Measurements from ENCODE around the gene SMPD2. TPM values are rescaled to one million over a fixed set of nuclear protein-coding genes. Genes with fewer than 3 reads are reported as not detected.

SMPD2 gene
- 18.9 and 19.7 TPM in 2 replicates for total RNA-seq

- no peaks in the 10 kb centered on the region for H3K27me3 ChIP-seq (ENCODE audit: control insufficient read depth, insufficient read depth, low read length)
- H3K36me3 ChIP-seq (ENCODE audit: control insufficient read depth, insufficient read depth, low read length) = peaks cover 12% of the 10 kb centered on the region
- no peak for FAIRE-seq
- DNase-seq (ENCODE audit: low read depth) = peak; percentile 53
- TF ChIP-seq CTCF (IDR thresholded peaks at IDR 0.05; ENCODE audit: insufficient read depth, low read length, severe bottlenecking) = peak; percentile 16
- H3K4me3 ChIP-seq (ENCODE audit: low read depth, low read length) = peak within 1 kb of the TSS; percentile 83
These were observed at the start of gene SMPD2, which contains the start of gene PPIL6 for GRCh38 chr6:109440331-109441068. Gene SMPD2, plus strand, starts transcription at chr6:109440724. Its CDS starts 398 bp downstream, at chr6:109441122. Gene PPIL6, minus strand, starts transcription at chr6:109440628. Its CDS starts 38 bp downstream, at chr6:109440590.

GRCh38 chr6:109393157-109393885, 47.2 kb upstream of the SMPD2 start:
- no peaks in the 10 kb centered on the region for H3K36me3 ChIP-seq (ENCODE audit: control insufficient read depth, insufficient read depth, low read length)
- FAIRE-seq (no peak), DNase-seq (ENCODE audit: low read depth) (no peak)
- TF ChIP-seq CTCF (IDR thresholded peaks at IDR 0.05; ENCODE audit: insufficient read depth, low read length, severe bottlenecking) = no peak
- H3K4me3 ChIP-seq (ENCODE audit: low read depth, low read length) = no peak overlapping the region
- H3K27me3 ChIP-seq (ENCODE audit: control insufficient read depth, insufficient read depth, low read length) = no peaks in the 10 kb centered on the region

GRCh38 chr6:109393886-109394281, 46.6 kb upstream of the SMPD2 start:
- no peak for TF ChIP-seq CTCF (IDR thresholded peaks at IDR 0.05; ENCODE audit: insufficient read depth, low read length, severe bottlenecking)
- DNase-seq (ENCODE audit: low read depth) (peak; percentile 85), FAIRE-seq (peak; percentile 50)
- Histone ChIP-seq H3K27me3 (ENCODE audit: control insufficient read depth, insufficient read depth, low read length) (no peaks in the 10 kb centered on the region), H3K4me3 (ENCODE audit: low read depth, low read length) (no peak overlapping the region), H3K36me3 (ENCODE audit: control insufficient read depth, insufficient read depth, low read length) (no peaks in the 10 kb centered on the region)

GRCh38 chr6:109396046-109396718, 44.3 kb upstream of the SMPD2 start:
- no peak for DNase-seq (ENCODE audit: low read depth)

GRCh38 chr6:109397020-109397419, 43.5 kb upstream of the SMPD2 start:
- Histone ChIP-seq H3K27me3 (ENCODE audit: control insufficient read depth, insufficient read depth, low read length) (no peaks in the 10 kb centered on the region), H3K4me3 (ENCODE audit: low read depth, low read length) (no peak overlapping the region), H3K36me3 (ENCODE audit: control insufficient read depth, insufficient read depth, low read length) (no peaks in the 10 kb centered on the region)
- no peak for TF ChIP-seq CTCF (IDR thresholded peaks at IDR 0.05; ENCODE audit: insufficient read depth, low read length, severe bottlenecking)
- FAIRE-seq (no peak), DNase-seq (ENCODE audit: low read depth) (no peak)

More at GRCh38 chr6:109396046-109396718, 44.3 kb upstream of the SMPD2 start:
- FAIRE-seq = no peak
- no peaks in the 10 kb centered on the region for H3K27me3 ChIP-seq (ENCODE audit: control insufficient read depth, insufficient read depth, low read length)
- H3K36me3 ChIP-seq (ENCODE audit: control insufficient read depth, insufficient read depth, low read length) = no peaks in the 10 kb centered on the region
- H3K4me3 ChIP-seq (ENCODE audit: low read depth, low read length) = no peak overlapping the region
- TF ChIP-seq CTCF (IDR thresholded peaks at IDR 0.05; ENCODE audit: insufficient read depth, low read length, severe bottlenecking) = no peak
